GM10248 (cell line): ENCODE measurements around the gene CLCN1.

Experiments used
- CTCF ChIA-PET: fragments of 300-600 bp; sonication (Branson Sonifier 250); formaldehyde crosslinking; extraction: SDS; loops from one replicate; lab custom pipeline; 2021; ENCODE audit warnings: antibody characterized with exemption; lab: Yijun Ruan, JAX
- POLR2A ChIA-PET: fragments of 350-650 bp; sonication (Branson Sonifier 250); formaldehyde crosslinking; extraction: SDS; loops from one replicate; lab custom pipeline; 2020; ENCODE audit warnings: antibody characterized with exemption; lab: Yijun Ruan, JAX
- DNase-seq: peaks from one replicate; pipeline ENCODE4 v3.0.0; 2012; ENCODE audit errors: extremely low spot score
- TF ChIP-seq, protein P1 (sequence below): IDR thresholded peaks from 2 replicates; pipeline ENCODE4 v1.5.1; 2012; ENCODE audit warnings: mild to moderate bottlenecking, low read depth; ENCODE audit errors: extremely low read depth, missing control alignments, control extremely low read depth

Gene CLCN1

DNA sequence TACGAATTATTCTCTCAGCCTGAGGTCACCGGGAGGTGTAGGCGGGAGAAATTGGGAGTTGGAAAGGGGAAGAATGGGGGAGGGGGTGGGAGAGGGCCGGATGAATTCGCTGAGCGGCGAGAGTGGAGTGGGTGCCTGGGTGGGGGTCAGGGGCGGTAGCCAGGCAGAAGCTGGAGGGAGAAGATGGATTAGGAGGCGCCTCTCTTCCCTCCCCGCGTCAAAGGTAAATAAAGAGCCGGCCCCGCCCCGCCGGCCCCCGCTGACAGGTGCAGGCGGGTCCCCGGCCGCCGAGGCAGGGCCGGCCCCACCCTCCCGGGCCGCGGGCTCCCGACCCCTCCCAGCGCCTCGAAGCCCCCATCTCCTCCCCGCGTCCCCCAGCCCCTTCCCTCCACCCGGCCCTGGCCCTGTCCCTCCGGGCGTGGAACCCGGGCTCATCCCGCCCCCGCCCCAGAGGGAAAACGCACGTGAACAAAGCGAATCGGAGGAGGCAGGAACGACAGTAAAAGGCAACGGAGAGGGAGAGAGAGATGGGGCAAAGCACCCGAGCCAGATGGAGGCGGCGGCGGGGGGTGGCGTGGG is 45.7 kb downstream of the CLCN1 start:
- CTCF ChIA-PET = no interaction called here
- no peak for DNase-seq
- POLR2A ChIA-PET = no interaction called here
- TF ChIP-seq, protein P1, sequence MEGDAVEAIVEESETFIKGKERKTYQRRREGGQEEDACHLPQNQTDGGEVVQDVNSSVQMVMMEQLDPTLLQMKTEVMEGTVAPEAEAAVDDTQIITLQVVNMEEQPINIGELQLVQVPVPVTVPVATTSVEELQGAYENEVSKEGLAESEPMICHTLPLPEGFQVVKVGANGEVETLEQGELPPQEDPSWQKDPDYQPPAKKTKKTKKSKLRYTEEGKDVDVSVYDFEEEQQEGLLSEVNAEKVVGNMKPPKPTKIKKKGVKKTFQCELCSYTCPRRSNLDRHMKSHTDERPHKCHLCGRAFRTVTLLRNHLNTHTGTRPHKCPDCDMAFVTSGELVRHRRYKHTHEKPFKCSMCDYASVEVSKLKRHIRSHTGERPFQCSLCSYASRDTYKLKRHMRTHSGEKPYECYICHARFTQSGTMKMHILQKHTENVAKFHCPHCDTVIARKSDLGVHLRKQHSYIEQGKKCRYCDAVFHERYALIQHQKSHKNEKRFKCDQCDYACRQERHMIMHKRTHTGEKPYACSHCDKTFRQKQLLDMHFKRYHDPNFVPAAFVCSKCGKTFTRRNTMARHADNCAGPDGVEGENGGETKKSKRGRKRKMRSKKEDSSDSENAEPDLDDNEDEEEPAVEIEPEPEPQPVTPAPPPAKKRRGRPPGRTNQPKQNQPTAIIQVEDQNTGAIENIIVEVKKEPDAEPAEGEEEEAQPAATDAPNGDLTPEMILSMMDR = no peak

DNA sequence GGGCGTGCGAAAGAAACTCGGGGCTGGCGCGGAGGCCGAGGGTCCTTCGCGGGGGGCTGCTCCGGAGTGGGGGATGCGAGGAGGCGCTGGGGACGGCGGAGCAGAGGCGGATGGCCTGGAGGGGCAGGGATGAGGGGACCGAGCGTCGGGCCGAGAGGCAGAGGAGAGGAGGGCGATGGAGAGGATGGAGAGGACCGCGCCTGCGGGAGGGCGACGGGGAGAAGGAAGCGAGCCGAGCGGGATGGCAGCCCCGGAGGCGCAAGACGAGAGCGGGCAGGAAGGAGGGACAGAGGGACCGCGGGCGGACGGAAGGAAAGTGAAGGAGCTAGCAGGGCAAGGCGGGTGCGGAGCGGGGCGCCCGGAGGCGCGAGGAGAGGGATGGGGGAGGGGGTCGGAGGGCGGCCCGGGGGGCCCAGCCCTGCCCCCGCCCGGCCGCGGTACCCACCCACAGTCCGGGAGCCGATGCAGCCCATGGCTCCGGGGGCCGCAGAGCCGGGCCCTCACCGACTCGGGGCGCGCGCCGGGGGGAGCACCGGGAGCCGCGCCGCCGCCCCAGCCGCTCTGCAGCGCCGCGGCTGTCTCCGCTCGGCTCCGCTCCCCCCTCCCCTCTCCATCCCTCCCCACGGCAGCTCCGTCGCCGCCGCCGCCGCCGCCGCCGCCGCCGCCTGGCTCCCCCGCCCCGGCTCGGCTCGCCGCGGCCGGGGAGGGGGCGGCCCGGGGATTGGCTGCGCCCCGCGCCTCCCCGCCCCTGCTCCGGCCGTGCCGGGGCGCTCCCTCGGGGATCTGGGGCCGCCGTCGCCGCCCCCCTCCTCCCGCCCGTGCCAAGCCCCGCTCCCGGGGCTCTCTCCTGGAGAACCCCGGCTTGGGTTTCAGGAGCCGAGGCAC is 46.5 kb downstream of the CLCN1 start, which contains the start of gene FAM131B:
FAM131B (minus strand) TSS at position 583 of the 885 bp plus-strand sequence; CDS start at position 473, 110 bp downstream.
- ChIA-PET CTCF (no interaction called here), POLR2A (no interaction called here)
- DNase-seq = no peak
- TF ChIP-seq, protein P1 = no peak

DNA sequence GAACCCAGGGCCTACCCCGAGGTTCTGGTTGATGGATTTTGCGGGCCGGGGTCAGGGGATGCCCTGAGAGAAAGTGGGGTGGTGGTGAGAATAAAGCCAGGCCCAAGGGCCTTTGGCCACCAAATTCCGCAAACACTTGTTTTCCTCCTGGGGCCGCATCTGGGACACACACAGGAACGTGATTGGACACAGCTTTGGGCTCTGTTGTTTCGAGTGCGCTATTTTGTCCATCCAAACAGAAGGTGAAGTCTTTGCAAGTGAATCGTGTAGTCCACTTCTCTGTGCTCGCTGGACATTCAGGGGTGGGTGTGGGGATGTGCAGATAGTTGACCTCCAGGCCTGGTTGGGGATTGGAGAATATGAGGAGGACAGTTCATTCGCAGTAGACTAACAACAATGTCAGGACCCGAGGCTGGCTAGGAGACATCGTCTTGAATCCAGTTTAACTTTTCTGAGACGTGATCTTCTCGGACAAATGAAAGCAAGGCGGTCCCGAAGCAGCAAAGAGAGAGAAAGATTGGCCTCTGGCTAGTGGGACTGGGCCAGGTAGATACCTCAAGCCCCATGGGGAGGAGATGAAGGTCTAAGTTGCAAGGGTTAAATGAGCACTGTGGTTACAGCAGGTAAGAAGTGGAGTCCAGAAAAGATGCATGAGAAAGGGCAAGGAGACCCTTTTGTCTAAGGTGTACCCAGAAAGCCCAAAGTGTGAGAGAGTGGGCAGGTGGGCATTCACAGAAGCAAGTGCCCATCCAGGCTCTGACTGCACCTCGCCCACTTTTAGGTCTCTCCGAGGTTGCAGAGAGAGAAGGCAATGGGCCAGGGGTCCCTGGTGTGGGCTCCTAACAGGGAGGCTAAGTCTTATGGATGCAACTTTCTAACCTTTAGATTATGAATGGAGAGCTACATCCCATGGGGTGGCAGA is 47.4 kb downstream of the CLCN1 start:
- no peak for DNase-seq
- ChIA-PET CTCF (interaction anchor here (1.0 kb wide), 1 partner anchor 17 kb away, joined by 3 read pairs; no protein-coding TSS in a partner anchor), POLR2A (no interaction called here)
- TF ChIP-seq, protein P1 = no peak

DNA sequence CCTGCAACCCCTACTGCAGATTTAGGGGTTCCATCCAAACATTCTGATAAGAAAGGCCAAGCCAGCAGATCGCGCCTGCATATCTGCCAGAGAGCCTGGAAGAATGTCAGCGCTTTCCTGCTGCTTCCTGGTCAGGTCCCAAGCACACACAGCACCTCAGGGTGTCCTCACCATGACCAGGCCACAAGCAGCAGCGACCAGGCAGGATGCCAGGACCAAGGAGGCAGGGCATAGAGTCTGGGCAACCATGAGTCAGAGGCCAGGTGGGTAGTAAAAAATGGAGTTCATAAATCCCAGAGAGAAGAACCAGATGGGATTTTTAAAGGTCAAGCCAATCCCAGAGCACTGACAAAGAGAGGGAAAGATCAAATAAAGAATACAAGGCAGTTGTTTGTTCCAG is 52.1 kb downstream of the CLCN1 start:
- ChIA-PET POLR2A (no interaction called here), CTCF (interaction anchor here (0.6 to 4.8 kb wide), 7 partner anchors 12 to 129 kb away, joined by 3 to 26 read pairs (median 4); no protein-coding TSS in a partner anchor)
- DNase-seq = no peak
- TF ChIP-seq, protein P1 = no peak

DNA sequence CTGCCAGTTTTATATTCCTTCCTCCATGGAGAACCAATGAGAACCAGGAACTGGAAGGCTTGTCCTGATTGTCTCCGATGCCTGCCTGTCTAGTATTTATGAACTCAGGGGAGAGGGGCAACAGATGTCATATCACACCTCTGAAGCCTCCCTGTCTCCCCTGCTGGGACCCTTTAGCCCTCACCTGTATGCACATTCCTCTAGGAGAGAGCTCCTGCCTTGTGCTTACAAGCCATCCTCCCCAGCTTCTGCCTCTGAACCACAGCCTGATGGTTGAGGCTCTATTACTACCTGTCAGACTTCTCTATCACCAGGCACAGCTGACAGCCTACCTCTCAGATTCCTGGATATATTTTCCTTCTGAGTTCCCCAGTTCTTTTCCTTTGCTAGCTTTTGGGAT is 52.5 kb downstream of the CLCN1 start:
- CTCF ChIA-PET = interaction anchor here (0.6 to 4.8 kb wide), 8 partner anchors 11 to 130 kb away, joined by 3 to 26 read pairs (median 4); no protein-coding TSS in a partner anchor
- TF ChIP-seq, protein P1 = no peak
- DNase-seq = no peak
- POLR2A ChIA-PET = no interaction called here
